ENCODE results near the gene METTL24. TPM values are rescaled to one million over a fixed set of nuclear protein-coding genes. Genes with fewer than 3 reads are reported as not detected.
"Not testable (repeated sequence)": the region's sequence is repeated elsewhere in the genome, so short reads cannot be mapped to it uniquely, and the experiment has no call there.

Gene METTL24
- total RNA-seq, 4 donors from 2014 or later = not detected

GRCh38 chr6:110351986-110352385, 6.2 kb downstream of the METTL24 start:
- Histone ChIP-seq H3K9me3 (no peaks in the 10 kb centered on the region), H3K4me1 (no peaks in the 10 kb centered on the region), H3K27me3 (no peaks in the 10 kb centered on the region), H3K27ac (no peak overlapping the region), H3K4me3 (no peak overlapping the region), H3K36me3 (no peaks in the 10 kb centered on the region)
- intact Hi-C loops (cut with DNase I; ENCODE audit: low total_unique reads) = no loop called here
- in situ Hi-C loops (cut with MboI; ENCODE audit: low sequenced_read_pairs in 4 of 4) = no loop called here
- DNase-seq (no peak), ATAC-seq (no peak)
- TF ChIP-seq CTCF (IDR thresholded peaks at IDR 0.05 in 4 of 5, conservative IDR thresholded peaks at IDR 0.05 in 1 of 5) (no peak), POLR2A (IDR thresholded peaks at IDR 0.05) (no peak)

GRCh38 chr6:110351546-110351945, 6.6 kb downstream of the METTL24 start:
- DNase-seq (no peak), ATAC-seq (no peak)
- Histone ChIP-seq H3K4me1 (no peaks in the 10 kb centered on the region), H3K27me3 (no peaks in the 10 kb centered on the region), H3K36me3 (no peaks in the 10 kb centered on the region), H3K9me3 (no peaks in the 10 kb centered on the region), H3K4me3 (no peak overlapping the region), H3K27ac (no peak overlapping the region)
- in situ Hi-C loops (cut with MboI; ENCODE audit: low sequenced_read_pairs in 4 of 4) = no loop called here
- TF ChIP-seq CTCF (IDR thresholded peaks at IDR 0.05 in 4 of 5, conservative IDR thresholded peaks at IDR 0.05 in 1 of 5) (no peak), POLR2A (IDR thresholded peaks at IDR 0.05) (no peak)
- intact Hi-C loops (cut with DNase I; ENCODE audit: low total_unique reads) = no loop called here

- intact Hi-C loops (cut with DNase I; ENCODE audit: low total_unique reads); H3K27me3 ChIP-seq; H3K4me1 ChIP-seq; DNase-seq; H3K27ac ChIP-seq; H3K4me3 ChIP-seq; H3K9me3 ChIP-seq; in situ Hi-C loops (cut with MboI; ENCODE audit: low sequenced_read_pairs in 4 of 4); ATAC-seq; H3K36me3 ChIP-seq: not testable (repeated sequence)
Observed at GRCh38 chr6:110350593-110350992, 7.6 kb downstream of the METTL24 start.

GRCh38 chr6:110348961-110349690, 9.0 kb downstream of the METTL24 start:
- ATAC-seq (no peak), DNase-seq (no peak)
- Histone ChIP-seq H3K4me1 (no peaks in the 10 kb centered on the region), H3K4me3 (no peak overlapping the region), H3K27ac (no peak overlapping the region), H3K36me3 (no peaks in the 10 kb centered on the region), H3K9me3 (no peaks in the 10 kb centered on the region), H3K27me3 (no peaks in the 10 kb centered on the region)
- intact Hi-C loops (cut with DNase I; ENCODE audit: low total_unique reads) = no loop called here
- in situ Hi-C loops (cut with MboI; ENCODE audit: low sequenced_read_pairs in 4 of 4) = no loop called here
- TF ChIP-seq CTCF (IDR thresholded peaks at IDR 0.05 in 4 of 5, conservative IDR thresholded peaks at IDR 0.05 in 1 of 5) (no peak), POLR2A (IDR thresholded peaks at IDR 0.05) (no peak)

GRCh38 chr6:110345025-110345424, 13.1 kb downstream of the METTL24 start:
- no peak for ATAC-seq
- Histone ChIP-seq H3K36me3 (no peaks in the 10 kb centered on the region), H3K27me3 (no peaks in the 10 kb centered on the region), H3K4me1 (no peaks in the 10 kb centered on the region), H3K4me3 (no peak overlapping the region), H3K9me3 (no peaks in the 10 kb centered on the region), H3K27ac (no peak overlapping the region)
- no peak for DNase-seq
- TF ChIP-seq CTCF (IDR thresholded peaks at IDR 0.05 in 4 of 5, conservative IDR thresholded peaks at IDR 0.05 in 1 of 5) (no peak), POLR2A (IDR thresholded peaks at IDR 0.05) (no peak)
- in situ Hi-C loops (cut with MboI; ENCODE audit: low sequenced_read_pairs in 4 of 4) = no loop called here
- intact Hi-C loops (cut with DNase I; ENCODE audit: low total_unique reads) = no loop called here
